BLaER1 (cell line): ENCODE data around the gene LHPP.
A peak's percentile ranks its signal among the peaks of the same experiment; 100 is the strongest.

Experiments used
- H3K27ac ChIP-seq: shearing (Covaris generic); formaldehyde crosslinking; 2 replicates; pipeline ENCODE4 v1.8.1; 2022
- H3K27me3 ChIP-seq: shearing (Covaris generic); formaldehyde crosslinking; 2 replicates; pipeline ENCODE4 v1.8.1; 2022
- H3K36me3 ChIP-seq: shearing (Covaris generic); formaldehyde crosslinking; 2 replicates; pipeline ENCODE4 v1.8.1; 2022
- H3K4me1 ChIP-seq: shearing (Covaris generic); formaldehyde crosslinking; 2 replicates; pipeline ENCODE4 v1.8.1; 2022
- H3K4me2 ChIP-seq: shearing (Covaris generic); formaldehyde crosslinking; 2 replicates; pipeline ENCODE4 v1.8.1; 2022
- H3K4me3 ChIP-seq: shearing (Covaris generic); formaldehyde crosslinking; 2 replicates; pipeline ENCODE4 v1.8.1; 2022
- H3K9ac ChIP-seq: shearing (Covaris generic); formaldehyde crosslinking; 2 replicates; pipeline ENCODE4 v1.8.1; 2022
- H3K9me3 ChIP-seq: shearing (Covaris generic); formaldehyde crosslinking; 2 replicates; pipeline ENCODE4 v1.8.1; 2022
- H4K20me1 ChIP-seq: shearing (Covaris generic); formaldehyde crosslinking; 2 replicates; pipeline ENCODE4 v1.8.1; 2022
- Cebpa-rat ChIP-seq: shearing (Covaris generic); IDR thresholded peaks from 2 replicates; pipeline ENCODE4 v1.8.1; 2022

LHPP gene

GRCh38 chr10:124589491-124590041, 127.9 kb downstream of the LHPP start:
- no peak overlapping the region for H3K9ac ChIP-seq
- peaks cover 32% of the 10 kb centered on the region for H3K9me3 ChIP-seq
- H3K4me1 ChIP-seq, result peaks cover 52% of the 10 kb centered on the region
- H3K27me3 ChIP-seq, result no peaks in the 10 kb centered on the region
- no peak overlapping the region for H3K27ac ChIP-seq
- H3K36me3 ChIP-seq, result no peaks in the 10 kb centered on the region
- peak overlapping the region; percentile 81 for H3K4me2 ChIP-seq
- H4K20me1 ChIP-seq, result no peaks in the 10 kb centered on the region
- no peak for TF ChIP-seq Cebpa-rat
- no peak overlapping the region for H3K4me3 ChIP-seq

- H3K4me3 ChIP-seq, result no peak overlapping the region
- no peaks in the 10 kb centered on the region for H3K27me3 ChIP-seq
- H3K9me3 ChIP-seq, result peaks cover 37% of the 10 kb centered on the region
- TF ChIP-seq Cebpa-rat, result no peak
- H3K36me3 ChIP-seq, result no peaks in the 10 kb centered on the region
- peaks cover 61% of the 10 kb centered on the region for H3K4me1 ChIP-seq
- no peaks in the 10 kb centered on the region for H4K20me1 ChIP-seq
- H3K4me2 ChIP-seq, result peak overlapping the region; percentile 22; the same call in 1 of the 2 replicates
- H3K27ac ChIP-seq, result peak overlapping the region; percentile 22; the same call in 1 of the 2 replicates
- H3K9ac ChIP-seq, result 0 out of 2 replicates have a peak overlapping the region, but pooled peaks have one; percentile 15
Observed at GRCh38 chr10:124590216-124591122, 128.8 kb downstream of the LHPP start.

DNA sequence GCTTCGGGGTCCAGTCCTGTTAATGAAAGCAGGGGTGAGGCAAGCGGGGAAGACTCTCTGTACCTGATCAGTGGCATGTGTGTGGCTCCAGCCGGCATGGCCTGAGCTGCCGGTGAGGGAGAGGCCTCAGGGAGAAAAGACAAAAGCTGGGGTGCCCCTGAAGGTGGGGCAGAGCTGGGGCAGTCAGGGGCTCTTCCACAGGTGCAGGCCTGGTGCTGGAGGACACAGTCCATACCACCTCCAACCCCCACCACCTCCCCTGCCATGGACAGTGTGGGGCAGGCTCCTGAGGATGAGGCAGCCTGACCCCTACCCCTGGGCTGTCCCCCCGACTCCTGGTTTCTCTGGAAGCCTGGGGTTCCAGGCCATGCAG, 129.5 kb downstream of the LHPP start:
- Histone ChIP-seq H3K4me1 (peaks cover 67% of the 10 kb centered on the region), H3K9me3 (peaks cover 37% of the 10 kb centered on the region), H3K27me3 (no peaks in the 10 kb centered on the region), H3K4me2 (no peak overlapping the region), H3K27ac (no peak overlapping the region), H3K9ac (0 out of 2 replicates have a peak overlapping the region, but pooled peaks have one; percentile 15), H3K4me3 (no peak overlapping the region), H4K20me1 (no peaks in the 10 kb centered on the region), H3K36me3 (no peaks in the 10 kb centered on the region)
- TF ChIP-seq Cebpa-rat, result no peak

- Histone ChIP-seq H4K20me1 (no peaks in the 10 kb centered on the region), H3K4me3 (no peak overlapping the region), H3K9ac (no peak overlapping the region), H3K36me3 (no peaks in the 10 kb centered on the region), H3K9me3 (peaks cover 37% of the 10 kb centered on the region), H3K27me3 (no peaks in the 10 kb centered on the region), H3K4me2 (no peak overlapping the region), H3K4me1 (peaks cover 69% of the 10 kb centered on the region), H3K27ac (no peak overlapping the region)
- TF ChIP-seq Cebpa-rat, result no peak
Observed at GRCh38 chr10:124592101-124592500, 130.5 kb downstream of the LHPP start.

GRCh38 chr10:124592736-124593430, 131.3 kb downstream of the LHPP start:
- H3K9me3 ChIP-seq, result peaks cover 37% of the 10 kb centered on the region
- H3K9ac ChIP-seq, result no peak overlapping the region
- no peak overlapping the region for H3K27ac ChIP-seq
- no peaks in the 10 kb centered on the region for H3K36me3 ChIP-seq
- H4K20me1 ChIP-seq, result no peaks in the 10 kb centered on the region
- no peak for TF ChIP-seq Cebpa-rat
- H3K4me2 ChIP-seq, result no peak overlapping the region
- H3K4me1 ChIP-seq, result peaks cover 72% of the 10 kb centered on the region
- H3K27me3 ChIP-seq, result no peaks in the 10 kb centered on the region
- no peak overlapping the region for H3K4me3 ChIP-seq

DNA sequence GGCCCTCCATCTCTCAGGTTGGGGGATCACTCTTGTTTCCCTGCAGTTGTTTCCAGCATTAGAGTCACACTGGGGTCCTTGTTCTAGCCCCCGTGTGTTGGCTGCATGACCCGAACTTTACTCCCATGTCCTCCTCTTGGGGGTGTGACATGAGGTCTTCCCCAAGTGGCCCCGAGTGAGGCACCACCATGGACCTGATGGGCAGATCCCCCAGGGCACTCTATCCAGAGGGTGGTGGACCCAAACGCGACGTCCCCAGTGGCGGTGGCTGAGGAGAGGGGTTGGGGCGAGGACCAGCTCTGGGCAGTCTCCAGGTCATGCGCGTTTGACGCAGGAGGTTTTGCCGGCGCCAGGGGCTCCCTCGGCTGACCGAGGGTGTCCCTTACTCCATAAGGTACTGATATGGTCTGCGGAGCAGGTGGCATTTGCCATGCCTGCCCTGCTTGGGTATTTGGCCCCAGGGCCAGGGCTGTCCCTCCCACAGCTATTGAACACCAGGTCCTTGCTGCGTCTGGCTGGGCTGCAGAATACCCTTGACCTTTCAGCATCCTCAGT, 131.9 kb downstream of the LHPP start:
- Histone ChIP-seq H3K27me3 (no peaks in the 10 kb centered on the region), H4K20me1 (no peaks in the 10 kb centered on the region), H3K36me3 (no peaks in the 10 kb centered on the region), H3K9me3 (peaks cover 37% of the 10 kb centered on the region), H3K4me2 (no peak overlapping the region), H3K4me3 (no peak overlapping the region), H3K4me1 (peaks cover 72% of the 10 kb centered on the region), H3K27ac (no peak overlapping the region), H3K9ac (no peak overlapping the region)
- no peak for TF ChIP-seq Cebpa-rat

- Histone ChIP-seq H3K27ac (no peak overlapping the region), H3K4me3 (no peak overlapping the region), H3K9ac (no peak overlapping the region), H3K4me2 (no peak overlapping the region), H3K9me3 (peaks cover 37% of the 10 kb centered on the region), H4K20me1 (no peaks in the 10 kb centered on the region), H3K27me3 (no peaks in the 10 kb centered on the region), H3K4me1 (peaks cover 72% of the 10 kb centered on the region), H3K36me3 (no peaks in the 10 kb centered on the region)
- no peak for TF ChIP-seq Cebpa-rat
Observed at GRCh38 chr10:124594240-124594639, 132.6 kb downstream of the LHPP start.

- Histone ChIP-seq H3K4me3 (no peak overlapping the region), H4K20me1 (peaks cover 7% of the 10 kb centered on the region; the same call in 1 of the 2 replicates), H3K9ac (no peak overlapping the region; the same call in 1 of the 2 replicates), H3K27ac (peak overlapping the region; percentile 77; the same call in 1 of the 2 replicates), H3K4me1 (peaks cover 76% of the 10 kb centered on the region), H3K36me3 (no peaks in the 10 kb centered on the region), H3K27me3 (no peaks in the 10 kb centered on the region), H3K9me3 (peaks cover 37% of the 10 kb centered on the region), H3K4me2 (peak overlapping the region; percentile 92)
- TF ChIP-seq Cebpa-rat, result no peak
Observed at GRCh38 chr10:124595143-124595883, 133.7 kb downstream of the LHPP start.

GRCh38 chr10:124596116-124596785, 134.6 kb downstream of the LHPP start:
- Histone ChIP-seq H4K20me1 (peaks cover 12% of the 10 kb centered on the region; the same call in 1 of the 2 replicates), H3K4me1 (peaks cover 77% of the 10 kb centered on the region), H3K36me3 (no peaks in the 10 kb centered on the region), H3K27ac (peak overlapping the region; percentile 77), H3K9me3 (peaks cover 35% of the 10 kb centered on the region), H3K4me2 (peak overlapping the region; percentile 92), H3K27me3 (no peaks in the 10 kb centered on the region), H3K9ac (no peak overlapping the region; the same call in 1 of the 2 replicates), H3K4me3 (no peak overlapping the region)
- TF ChIP-seq Cebpa-rat, result no peak
